Caki2 (cell line): ENCODE measurements around the gene SACS. TPM values are rescaled to one million over a fixed set of nuclear protein-coding genes. Genes with fewer than 3 reads are reported as not detected.
A peak's percentile ranks its signal among the peaks of the same experiment; 100 is the strongest.
"Not testable (repeated sequence)": the region's sequence is repeated elsewhere in the genome, so short reads cannot be mapped to it uniquely, and the experiment has no call there.

Source experiments
- DNase-seq: peaks from one replicate; pipeline ENCODE4 v3.0.0-alpha.2; 2015; ENCODE audit warnings: low read depth
- in situ Hi-C: cut with HindIII; loops from 2 replicates; pipeline ENCODE4 v1.10.0; 2016; ENCODE audit warnings: low sequenced_read_pairs, low pct_unique_long_range_greater_than_20kb, mixed read lengths
- total RNA-seq: library from RNA; depleted of rRNA; stranded (reverse); fragments of >200 nt; shearing (Covaris generic); gene quantifications from 2 replicates; pipeline ENCODE4 v1.2.3, GENCODE V29; 2014; ENCODE audit warnings: low replicate concordance

Gene SACS
- total RNA-seq, 1 experiment from 2014 or later = 10.4 TPM

DNA sequence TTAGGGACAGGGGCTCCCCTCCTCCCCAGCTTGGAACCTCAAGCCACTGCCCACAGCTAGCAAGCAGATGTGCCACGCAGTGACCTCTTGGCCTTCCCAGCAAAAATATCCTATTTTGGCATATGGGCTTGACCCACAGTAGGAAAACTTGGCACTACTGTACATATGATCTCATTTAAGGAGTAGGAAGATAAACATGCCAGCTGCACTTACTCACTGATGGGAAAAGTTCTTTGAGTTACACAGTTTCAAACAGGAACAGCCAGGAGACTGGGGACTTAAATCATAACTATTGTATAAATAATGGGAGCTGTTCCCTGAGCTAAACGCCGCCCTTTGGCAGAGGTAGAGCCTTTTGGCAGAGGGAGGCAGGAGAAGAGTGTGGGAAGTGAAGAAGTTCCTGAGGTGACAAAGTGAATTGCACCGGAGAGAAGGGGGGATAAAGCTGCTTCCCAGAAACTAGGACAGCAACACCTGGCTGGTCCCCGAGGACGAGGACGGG is 6.1 kb downstream of the SACS start:
- in situ Hi-C loops = no loop called here
- DNase-seq = peak; percentile 89

DNA sequence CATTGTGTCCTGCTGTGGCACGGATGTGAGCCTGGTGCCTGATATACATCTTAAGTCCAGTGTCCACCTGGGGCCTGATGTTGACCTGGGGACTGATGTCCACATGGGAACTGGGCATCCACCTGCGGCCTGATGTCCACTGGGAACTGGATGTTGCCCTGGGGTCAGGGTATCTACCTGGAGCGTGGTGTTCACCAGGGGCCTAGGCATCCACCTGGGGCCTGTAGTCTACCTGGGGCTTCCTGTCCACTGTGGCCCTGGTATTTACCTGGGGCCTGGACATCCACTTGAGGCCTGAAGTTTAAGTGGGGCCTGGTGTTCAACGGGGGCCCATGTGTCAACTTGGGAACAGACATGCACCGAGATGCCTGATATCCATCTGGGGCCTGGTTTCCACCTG is 11.9 kb downstream of the SACS start:
- DNase-seq = no peak
- in situ Hi-C loops = no loop called here

DNA sequence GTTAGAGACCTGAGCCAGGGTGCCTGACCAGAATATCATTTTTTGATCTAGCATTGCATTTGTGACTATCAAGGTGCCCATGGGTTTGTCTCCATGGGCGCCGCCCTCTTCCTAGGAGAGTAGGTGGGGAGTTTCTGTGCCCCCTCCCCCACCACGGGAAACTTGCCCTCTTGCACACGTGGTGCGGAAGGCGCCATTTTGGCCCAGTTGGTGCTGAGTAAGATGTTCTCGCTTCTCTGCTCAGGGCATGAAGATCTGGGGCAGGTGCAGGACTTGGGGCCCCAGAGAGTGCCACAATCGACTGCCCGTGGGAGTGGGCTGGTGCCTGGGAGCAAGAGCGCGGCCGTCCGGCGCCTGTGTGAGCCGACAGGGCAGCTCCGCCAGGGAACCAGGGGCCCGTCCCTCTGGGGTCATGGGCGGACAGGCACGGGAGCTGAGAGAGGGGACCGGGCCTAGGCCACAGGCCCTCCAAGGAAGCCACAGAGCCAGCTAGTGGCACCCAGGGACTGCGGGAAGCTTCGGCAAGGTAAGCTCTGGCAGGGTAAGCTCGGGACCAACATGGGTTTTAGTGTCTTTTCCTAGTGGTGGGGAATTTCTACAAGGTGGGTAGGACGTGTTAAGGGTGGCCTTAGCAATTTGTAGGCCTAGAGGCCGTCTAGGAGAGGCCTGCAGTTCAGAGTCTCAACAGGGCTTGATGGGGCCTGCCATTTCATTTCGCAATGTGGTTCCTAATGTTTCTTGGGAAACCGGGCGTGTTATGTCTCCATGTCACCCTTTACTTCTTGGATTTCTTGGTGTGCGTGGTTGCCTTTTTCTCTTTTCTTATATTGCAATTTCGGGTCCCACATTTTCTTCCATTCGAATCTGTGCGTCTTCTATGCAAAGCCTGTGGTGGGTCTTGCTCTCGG is 14.5 kb downstream of the SACS start:
- in situ Hi-C loops = no loop called here
- DNase-seq = no peak

DNA sequence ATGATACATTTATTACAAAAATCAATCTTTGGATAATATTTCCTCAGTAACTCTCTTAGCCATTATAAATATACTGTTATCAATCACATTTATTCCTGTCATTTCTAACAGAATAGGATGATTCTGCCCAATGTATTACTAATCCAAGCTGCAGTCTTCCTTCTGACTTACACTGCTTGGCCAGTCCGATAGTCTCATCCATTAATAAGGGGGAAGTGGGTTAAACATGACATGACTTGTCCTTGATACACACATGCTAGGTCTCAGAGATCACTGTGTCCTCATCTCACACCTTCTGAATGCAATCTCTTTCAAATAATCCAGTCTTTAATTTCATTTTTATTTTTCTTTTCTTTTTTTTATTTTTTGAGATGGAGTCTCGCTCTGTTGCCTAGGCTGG is 18.8 kb downstream of the SACS start:
- in situ Hi-C loops = no loop called here
- no peak for DNase-seq

DNA sequence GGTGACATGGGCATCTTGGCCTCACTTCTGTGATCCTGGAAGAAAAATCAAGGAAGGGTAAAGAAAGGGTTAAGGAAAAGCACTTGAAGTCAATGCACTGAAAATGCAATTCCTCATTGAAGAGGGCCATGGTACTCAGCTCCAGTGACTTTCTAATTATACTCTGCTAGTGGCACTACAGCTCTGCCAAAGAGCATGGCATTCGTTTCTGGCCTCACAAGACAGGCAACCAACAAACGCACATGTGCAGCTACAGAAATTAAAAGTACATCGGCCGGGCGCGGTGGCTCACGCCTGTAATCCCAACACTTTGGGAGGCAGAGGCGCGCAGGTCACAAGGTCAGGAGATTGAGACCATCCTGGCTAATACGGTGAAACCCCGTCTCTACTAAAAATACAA is 21.8 kb downstream of the SACS start:
- DNase-seq = no peak
- in situ Hi-C loops = no loop called here

DNA sequence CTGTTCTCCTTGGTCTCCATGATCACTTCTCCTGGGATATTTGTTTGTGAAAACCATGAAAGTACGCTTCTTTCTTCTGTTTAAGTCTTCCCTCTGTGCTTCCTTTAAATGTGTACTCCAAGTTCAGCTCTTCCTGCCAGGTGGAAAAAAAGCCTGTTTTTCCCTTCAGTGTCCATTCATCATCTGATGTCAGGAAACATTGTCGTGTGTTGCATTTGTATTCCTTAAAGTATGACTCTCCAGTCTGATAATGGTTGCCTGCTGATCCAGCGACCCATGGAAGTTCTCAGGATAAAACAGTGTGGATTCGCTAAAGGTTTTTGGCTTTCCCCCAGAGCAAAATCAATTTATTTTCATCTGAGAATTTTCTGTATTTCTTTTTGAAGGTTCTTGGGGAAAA is 22.3 kb downstream of the SACS start:
- in situ Hi-C loops = no loop called here
- DNase-seq = no peak

DNA sequence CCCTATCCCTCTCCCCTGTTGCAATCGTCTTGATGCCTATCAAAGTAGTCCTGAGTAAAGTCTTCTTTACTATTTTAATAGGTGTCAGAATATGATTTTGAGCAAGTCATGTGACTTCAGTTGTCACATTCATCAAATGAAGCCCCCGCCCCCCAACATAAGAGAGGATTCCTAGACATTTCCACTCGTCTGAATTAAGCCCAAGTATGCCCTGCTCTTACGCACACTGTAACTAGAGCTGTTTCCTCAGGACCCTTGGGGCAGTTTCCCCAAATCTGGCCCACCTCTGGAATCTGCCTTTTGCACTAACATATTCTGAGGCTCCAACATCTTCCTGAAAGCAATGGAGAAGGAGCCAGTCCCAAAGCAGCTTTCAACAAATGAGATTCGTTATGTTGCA is 25.5 kb downstream of the SACS start:
- in situ Hi-C loops = no loop called here

DNA sequence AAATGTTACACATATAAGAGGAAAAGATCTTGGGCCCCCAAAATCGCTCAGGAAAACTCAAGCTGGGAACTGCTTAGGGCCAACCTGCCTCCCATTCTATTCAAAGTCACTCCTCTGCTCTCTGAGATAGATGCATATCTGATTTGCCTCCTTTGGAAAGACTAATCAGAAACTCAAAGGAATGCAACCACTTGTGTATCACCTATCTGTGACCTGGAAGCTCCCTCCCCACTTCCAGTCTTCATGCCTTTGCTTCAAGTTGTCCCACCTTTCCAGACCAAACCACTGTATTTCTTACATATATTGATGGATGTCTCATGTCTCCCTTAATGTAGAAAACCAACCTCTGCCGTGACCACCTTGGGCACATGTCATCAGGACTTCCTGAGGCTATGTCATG is 32.3 kb downstream of the SACS start:
- DNase-seq, in situ Hi-C loops: not testable (repeated sequence)

More for the DNA sequence above, 25.5 kb downstream of the SACS start:
- no peak for DNase-seq

DNA sequence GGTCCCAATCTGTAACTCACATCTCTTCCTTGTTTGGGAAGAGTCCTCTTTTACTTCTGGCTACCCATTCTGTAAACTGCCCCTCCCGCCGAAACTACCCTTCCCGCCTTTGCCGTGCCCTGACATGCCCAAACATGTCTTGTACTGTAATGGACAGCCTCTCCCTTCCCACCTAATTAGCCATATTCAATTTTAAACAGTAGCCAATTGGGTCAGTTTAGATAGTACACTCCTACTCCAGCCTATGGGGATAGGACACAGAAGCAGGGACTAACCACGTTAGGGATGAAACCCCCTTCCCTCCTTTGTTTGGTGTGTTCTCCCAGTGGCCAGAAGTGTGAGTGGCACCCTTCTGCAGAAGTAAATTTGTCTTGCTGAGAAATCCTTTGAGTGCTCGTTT is 34.2 kb downstream of the SACS start:
- in situ Hi-C loops = no loop called here
- no peak for DNase-seq

DNA sequence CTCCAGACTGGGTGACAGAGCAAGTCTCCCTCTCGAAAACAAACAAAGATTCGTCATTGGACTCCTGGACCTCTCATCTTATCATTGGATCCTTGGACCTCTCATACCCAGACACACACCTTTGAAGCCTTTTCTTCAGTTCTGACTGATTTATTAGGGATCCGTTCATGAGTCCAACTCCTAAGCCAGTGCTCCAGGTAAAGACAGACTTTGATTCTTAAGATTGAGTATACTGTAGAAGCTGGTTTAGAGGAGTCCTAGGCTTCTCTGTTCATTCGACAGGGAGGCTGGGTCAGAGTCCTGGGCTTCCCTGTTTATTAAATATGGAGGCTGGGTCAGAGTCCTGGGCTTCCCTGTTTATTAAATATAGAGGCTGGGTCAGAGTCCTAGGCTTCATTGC is 38.7 kb downstream of the SACS start:
- in situ Hi-C loops = no loop called here
- DNase-seq = no peak

DNA sequence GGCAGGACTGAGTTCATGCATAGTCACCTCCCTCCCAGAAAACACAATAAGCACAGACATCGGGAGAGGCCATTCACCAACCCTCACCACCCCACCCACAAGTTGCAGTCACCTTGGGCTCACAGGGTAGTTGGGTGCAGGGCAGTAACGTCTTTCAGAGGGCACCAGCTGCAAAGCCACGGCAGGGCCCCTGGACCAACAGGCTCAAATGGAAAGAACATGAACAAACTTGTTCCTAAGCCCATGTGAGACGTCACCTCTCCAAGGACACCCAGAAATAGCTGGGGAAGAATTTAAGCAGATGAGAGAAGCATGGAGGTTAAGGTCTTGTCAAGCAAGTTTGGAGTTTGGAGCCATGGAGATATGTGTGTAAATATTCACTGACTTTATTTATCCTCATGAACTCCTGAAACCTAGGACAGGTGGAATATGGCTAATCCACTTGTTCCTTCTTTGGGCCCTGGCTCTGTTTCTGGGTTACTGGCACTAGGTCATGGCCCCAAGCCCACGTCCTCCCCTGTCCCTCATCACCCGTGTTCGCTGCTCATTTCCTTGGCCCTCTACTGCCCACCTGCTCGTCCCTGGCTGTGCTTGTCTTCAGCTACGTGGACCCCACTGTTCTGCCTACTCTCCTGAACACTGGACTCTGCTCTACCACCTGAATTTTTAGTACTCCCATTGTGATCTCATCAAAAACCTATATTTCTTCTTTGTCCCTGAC is 40.4 kb downstream of the SACS start:
- DNase-seq = no peak
- in situ Hi-C loops = no loop called here

DNA sequence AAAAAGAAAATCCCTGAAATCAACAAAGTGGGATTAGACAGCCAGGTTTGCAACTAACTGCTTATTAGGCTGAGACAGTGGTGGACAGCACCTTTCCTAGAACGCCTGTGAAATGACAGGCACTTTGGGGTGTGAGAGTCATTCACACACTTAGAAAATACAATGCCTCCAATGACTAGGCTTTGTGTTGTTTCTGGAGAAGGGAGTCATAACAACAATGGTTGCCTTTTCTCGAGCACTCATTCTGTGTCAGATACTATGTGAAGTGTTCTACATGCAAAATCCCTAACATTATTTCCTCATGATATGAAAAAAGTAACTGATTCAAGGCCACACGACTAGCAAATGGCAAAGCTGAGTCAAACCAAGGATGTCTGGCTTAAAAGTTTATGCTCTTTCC is 41.2 kb downstream of the SACS start:
- no peak for DNase-seq
- in situ Hi-C loops = no loop called here

DNA sequence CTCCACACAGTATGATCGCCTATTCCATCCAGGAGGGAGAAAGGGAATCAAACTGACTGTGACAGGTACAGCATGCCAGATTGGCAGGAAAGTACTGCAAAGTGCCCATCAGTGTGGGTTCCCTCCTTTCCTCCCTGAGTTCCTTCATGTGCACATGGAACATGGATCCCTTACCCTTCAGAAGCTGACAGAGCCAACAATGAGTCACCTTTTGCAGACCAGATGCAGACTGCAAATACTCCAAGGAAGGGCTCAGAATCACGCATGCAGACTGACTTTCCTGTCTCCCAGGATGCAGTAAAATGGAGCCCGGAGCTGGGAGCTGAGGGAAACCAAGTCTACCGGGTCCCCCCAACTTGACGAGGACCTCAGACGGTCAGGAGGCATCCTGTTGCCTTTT is 41.8 kb downstream of the SACS start:
- no peak for DNase-seq
- in situ Hi-C loops = no loop called here

DNA sequence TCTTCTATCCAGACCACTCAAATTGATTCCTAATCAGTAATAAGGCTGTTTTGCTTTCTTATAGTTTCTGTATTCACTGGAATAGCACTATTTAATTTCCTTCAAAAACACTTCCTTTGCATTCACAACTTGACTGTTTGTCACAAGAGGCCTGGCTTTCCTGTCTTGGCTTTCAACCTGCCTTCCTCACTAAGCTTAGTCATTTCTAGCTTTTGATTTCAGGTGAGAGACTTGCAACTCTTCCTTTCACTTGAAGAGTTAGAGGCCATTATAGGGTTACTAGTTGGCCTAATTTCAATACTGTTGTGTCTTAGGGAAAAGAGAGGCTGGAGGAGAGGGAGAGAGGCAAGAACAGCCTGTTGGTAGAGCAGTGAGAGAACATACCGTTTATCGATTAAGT is 47.0 kb downstream of the SACS start:
- in situ Hi-C loops = no loop called here
- no peak for DNase-seq

DNA sequence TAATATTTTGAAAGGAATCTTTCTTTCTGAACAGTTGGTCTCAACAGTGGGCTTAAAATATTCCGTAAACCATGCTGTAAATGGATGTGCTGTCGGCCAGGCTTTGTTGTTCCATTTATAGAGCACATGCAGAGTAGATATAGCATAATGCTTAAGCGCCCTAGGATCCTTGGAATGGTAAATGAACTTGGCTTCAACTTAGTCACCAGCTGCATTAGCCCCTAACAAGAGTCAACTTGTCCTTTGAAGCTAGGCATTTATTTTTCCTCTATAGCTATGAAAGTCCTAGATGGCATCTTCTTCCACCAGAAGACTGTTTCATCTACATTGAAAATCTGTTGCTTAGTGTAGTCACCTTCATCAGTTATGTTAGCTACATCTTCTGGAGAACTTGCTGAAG is 47.6 kb downstream of the SACS start:
- no peak for DNase-seq
- in situ Hi-C loops = no loop called here

DNA sequence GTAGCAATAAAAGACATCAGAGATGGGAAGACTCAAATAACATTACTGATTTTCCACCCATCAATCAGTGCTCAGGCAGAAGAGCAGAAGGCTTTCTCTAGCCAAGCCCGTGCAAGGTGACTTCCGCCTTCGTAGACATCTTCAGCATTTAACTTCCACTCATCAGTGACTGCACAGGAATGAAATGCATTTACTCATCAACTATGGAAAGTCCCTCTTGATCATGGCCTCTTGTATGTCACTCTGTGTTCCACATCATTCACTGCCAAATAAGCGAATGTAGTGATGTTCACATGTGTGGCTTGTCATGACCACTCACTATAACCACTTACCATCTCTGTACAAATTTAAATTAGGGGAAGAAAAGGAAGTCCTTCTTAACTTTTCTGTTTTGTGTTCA is 49.4 kb downstream of the SACS start:
- in situ Hi-C loops = no loop called here
- DNase-seq = peak; percentile 70

DNA sequence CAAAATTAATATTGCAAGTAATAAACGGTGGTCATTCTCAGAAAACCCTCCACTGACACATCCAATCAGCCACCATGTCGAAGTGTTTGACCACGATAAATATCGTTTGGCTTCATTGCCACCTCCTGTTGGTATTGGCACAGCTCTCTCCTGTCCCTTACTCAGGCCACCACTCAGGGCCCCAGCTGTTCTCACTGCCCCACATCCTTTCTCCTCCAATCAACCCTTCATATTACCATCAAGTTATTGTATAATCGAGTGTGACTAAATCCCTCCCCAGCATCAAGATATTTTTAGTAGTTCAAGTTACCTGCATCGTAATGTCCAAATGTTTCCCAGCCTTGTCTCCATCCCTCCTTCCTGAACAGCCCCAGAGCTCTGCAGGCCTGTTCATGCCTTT is 50.4 kb downstream of the SACS start:
- in situ Hi-C loops = no loop called here

DNA sequence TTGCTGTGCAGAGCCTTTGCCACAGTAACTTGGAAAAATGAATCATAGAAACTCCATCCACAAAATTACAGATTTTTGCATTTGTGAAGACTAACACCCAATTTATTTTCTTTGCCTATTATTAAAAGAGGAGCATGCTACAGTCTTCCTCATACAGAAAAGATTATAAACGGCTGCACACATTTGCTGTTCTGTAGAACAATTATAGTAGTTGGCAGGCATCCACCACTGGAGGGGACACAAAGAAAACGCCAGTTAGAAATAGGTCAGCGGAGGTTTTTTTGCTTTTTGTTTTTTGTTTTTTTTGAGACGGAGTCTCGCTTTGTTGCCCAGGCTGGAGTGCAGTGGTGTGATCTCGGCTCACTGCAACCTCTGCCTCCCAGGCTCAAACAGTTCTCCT is 51.6 kb downstream of the SACS start:
- peak; percentile 41 for DNase-seq
- in situ Hi-C loops = no loop called here

More for the DNA sequence above, 50.4 kb downstream of the SACS start:
- DNase-seq = peak; percentile 75

DNA sequence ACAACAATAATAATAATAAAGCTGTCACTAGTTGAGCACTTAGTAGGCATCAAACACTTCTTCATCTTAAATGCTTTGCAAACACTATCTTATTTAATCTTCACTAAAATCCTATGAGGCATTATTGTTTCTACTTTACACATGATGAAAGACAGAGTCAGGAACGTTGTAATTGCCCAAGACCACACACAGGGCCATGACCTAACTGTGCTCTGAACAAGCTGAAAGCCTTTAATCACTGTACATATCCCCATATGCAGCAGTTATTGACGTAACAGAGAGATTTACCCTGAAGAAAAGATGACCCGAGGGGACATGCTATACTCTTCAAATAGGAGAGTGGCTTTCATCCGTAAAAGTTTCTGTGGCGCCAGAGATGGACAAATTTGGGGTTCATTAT is 53.0 kb downstream of the SACS start:
- no peak for DNase-seq
- in situ Hi-C loops = no loop called here
